ENCODE data around the gene ID4.

Gene ID4

GRCh38 chr6:19842030-19842615 is 5.0 kb downstream of the ID4 start:
- Histone ChIP-seq H3K27ac (ENCODE audit: low read length) (no peak overlapping the region), H3K36me3 (replicated peaks; ENCODE audit: low read depth, low read length) (no peaks in the 10 kb centered on the region), H3K9me3 (ENCODE audit: insufficient read depth, low read length) (no peaks in the 10 kb centered on the region), H3K9ac (ENCODE audit: low read length) (no peak overlapping the region), H2AFZ (ENCODE audit: low read depth, low read length) (no peak overlapping the region), H3K27me3 (ENCODE audit: low read depth, low read length) (no peaks in the 10 kb centered on the region), H4K20me1 (ENCODE audit: insufficient read depth, low read length) (no peaks in the 10 kb centered on the region), H3K4me1 (ENCODE audit: low read length) (no peaks in the 10 kb centered on the region), H3K4me2 (ENCODE audit: low read length) (no peak overlapping the region), H3K79me2 (ENCODE audit: low read length) (no peaks in the 10 kb centered on the region), H3K4me3 (ENCODE audit: low read length) (no peak overlapping the region)
- TF ChIP-seq EZH2phosphoT487 (IDR thresholded peaks at IDR 0.05; ENCODE audit: low read depth) (no peak), CTCF (IDR thresholded peaks at IDR 0.05; ENCODE audit: low read depth, low read length) (no peak)

DNA sequence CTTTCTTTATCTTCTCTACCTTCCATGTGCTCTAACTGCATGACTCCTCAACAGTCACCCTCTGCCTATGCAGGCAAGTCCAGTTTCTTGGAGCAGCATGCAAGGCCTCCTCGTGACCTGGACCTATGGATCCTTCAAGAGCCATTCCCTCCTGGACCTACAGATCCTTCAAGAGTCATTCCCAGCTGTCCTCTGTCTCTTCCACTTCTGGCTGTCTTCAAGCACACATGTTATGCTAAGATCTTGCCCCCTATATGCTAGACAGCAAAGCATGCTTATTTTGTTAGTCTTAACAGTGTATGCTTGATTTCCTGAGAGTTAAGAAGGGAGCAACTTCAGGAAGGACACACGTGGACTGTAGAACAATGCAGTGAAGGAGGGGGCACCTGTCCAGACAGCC is 7.5 kb downstream of the ID4 start:
- no peak overlapping the region for H3K27ac ChIP-seq (ENCODE audit: low read length)
- TF ChIP-seq CTCF (IDR thresholded peaks at IDR 0.05; ENCODE audit: low read depth, low read length) (no peak), EZH2phosphoT487 (IDR thresholded peaks at IDR 0.05; ENCODE audit: low read depth) (no peak)
- H3K36me3 ChIP-seq (replicated peaks; ENCODE audit: low read depth, low read length) = no peaks in the 10 kb centered on the region
- no peak overlapping the region for H3K4me3 ChIP-seq (ENCODE audit: low read length)
- H2AFZ ChIP-seq (ENCODE audit: low read depth, low read length) = no peak overlapping the region
- H3K27me3 ChIP-seq (ENCODE audit: low read depth, low read length) = no peaks in the 10 kb centered on the region
- H4K20me1 ChIP-seq (ENCODE audit: insufficient read depth, low read length) = no peaks in the 10 kb centered on the region
- no peaks in the 10 kb centered on the region for H3K79me2 ChIP-seq (ENCODE audit: low read length)
- H3K9ac ChIP-seq (ENCODE audit: low read length) = no peak overlapping the region
- no peaks in the 10 kb centered on the region for H3K9me3 ChIP-seq (ENCODE audit: insufficient read depth, low read length)
- H3K4me2 ChIP-seq (ENCODE audit: low read length) = no peak overlapping the region
- H3K4me1 ChIP-seq (ENCODE audit: low read length) = no peaks in the 10 kb centered on the region

GRCh38 chr6:19845266-19846041 is 8.3 kb downstream of the ID4 start:
- H3K9me3 ChIP-seq (ENCODE audit: insufficient read depth, low read length) = no peaks in the 10 kb centered on the region
- no peak overlapping the region for H3K9ac ChIP-seq (ENCODE audit: low read length)
- no peaks in the 10 kb centered on the region for H3K4me1 ChIP-seq (ENCODE audit: low read length)
- H3K4me2 ChIP-seq (ENCODE audit: low read length) = no peak overlapping the region
- H3K36me3 ChIP-seq (replicated peaks; ENCODE audit: low read depth, low read length) = no peaks in the 10 kb centered on the region
- no peaks in the 10 kb centered on the region for H3K79me2 ChIP-seq (ENCODE audit: low read length)
- no peak overlapping the region for H3K27ac ChIP-seq (ENCODE audit: low read length)
- no peak overlapping the region for H2AFZ ChIP-seq (ENCODE audit: low read depth, low read length)
- TF ChIP-seq CTCF (IDR thresholded peaks at IDR 0.05; ENCODE audit: low read depth, low read length) (no peak), EZH2phosphoT487 (IDR thresholded peaks at IDR 0.05; ENCODE audit: low read depth) (no peak)
- H3K4me3 ChIP-seq (ENCODE audit: low read length) = no peak overlapping the region
- H4K20me1 ChIP-seq (ENCODE audit: insufficient read depth, low read length) = no peaks in the 10 kb centered on the region
- no peaks in the 10 kb centered on the region for H3K27me3 ChIP-seq (ENCODE audit: low read depth, low read length)

DNA sequence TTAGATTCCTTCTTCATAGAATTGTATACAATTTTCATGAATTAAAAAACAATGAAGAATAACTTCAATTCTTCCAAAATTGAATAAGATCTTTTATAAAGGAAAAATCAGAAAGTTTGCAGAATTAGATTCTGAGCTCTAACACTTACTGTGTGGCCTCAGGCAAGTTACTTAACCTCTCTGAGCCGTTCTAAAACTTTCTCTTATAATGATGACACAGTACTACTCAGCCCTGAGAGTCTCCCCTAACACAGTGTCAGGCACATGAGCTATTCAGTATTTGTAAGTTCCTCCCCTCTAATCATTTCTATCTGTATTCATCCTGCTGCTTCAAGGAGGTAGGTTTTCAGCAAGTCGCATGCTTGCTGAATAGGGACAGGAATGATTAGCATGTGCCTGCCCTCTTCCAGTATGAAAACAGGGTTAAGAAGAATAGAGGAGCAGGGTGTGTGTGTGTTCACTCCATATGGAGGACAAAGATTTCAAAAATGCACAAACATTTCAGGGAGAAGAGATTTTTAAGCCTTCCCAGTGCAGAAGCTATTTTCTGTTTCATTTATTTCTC is 11.4 kb downstream of the ID4 start:
- TF ChIP-seq CTCF (IDR thresholded peaks at IDR 0.05; ENCODE audit: low read depth, low read length) = no peak
- no peak for TF ChIP-seq EZH2phosphoT487 (IDR thresholded peaks at IDR 0.05; ENCODE audit: low read depth)
- Histone ChIP-seq H3K4me1 (ENCODE audit: low read length) (no peaks in the 10 kb centered on the region), H3K27ac (ENCODE audit: low read length) (no peak overlapping the region), H3K27me3 (ENCODE audit: low read depth, low read length) (no peaks in the 10 kb centered on the region), H4K20me1 (ENCODE audit: insufficient read depth, low read length) (no peaks in the 10 kb centered on the region), H3K36me3 (replicated peaks; ENCODE audit: low read depth, low read length) (no peaks in the 10 kb centered on the region), H3K4me2 (ENCODE audit: low read length) (no peak overlapping the region), H2AFZ (ENCODE audit: low read depth, low read length) (no peak overlapping the region), H3K79me2 (ENCODE audit: low read length) (no peaks in the 10 kb centered on the region), H3K9ac (ENCODE audit: low read length) (no peak overlapping the region), H3K9me3 (ENCODE audit: insufficient read depth, low read length) (no peaks in the 10 kb centered on the region), H3K4me3 (ENCODE audit: low read length) (no peak overlapping the region)

Data from OCI-LY3 (cell line).